ENCODE measurements around the gene SBK3. TPM values are rescaled to one million over a fixed set of nuclear protein-coding genes. Genes with fewer than 3 reads are reported as not detected.
"Not testable (repeated sequence)": the region's sequence is repeated elsewhere in the genome, so short reads cannot be mapped to it uniquely, and the experiment has no call there.

Gene SBK3
- total RNA-seq, 1 experiment from 2014 or later, result 2.4 TPM

DNA sequence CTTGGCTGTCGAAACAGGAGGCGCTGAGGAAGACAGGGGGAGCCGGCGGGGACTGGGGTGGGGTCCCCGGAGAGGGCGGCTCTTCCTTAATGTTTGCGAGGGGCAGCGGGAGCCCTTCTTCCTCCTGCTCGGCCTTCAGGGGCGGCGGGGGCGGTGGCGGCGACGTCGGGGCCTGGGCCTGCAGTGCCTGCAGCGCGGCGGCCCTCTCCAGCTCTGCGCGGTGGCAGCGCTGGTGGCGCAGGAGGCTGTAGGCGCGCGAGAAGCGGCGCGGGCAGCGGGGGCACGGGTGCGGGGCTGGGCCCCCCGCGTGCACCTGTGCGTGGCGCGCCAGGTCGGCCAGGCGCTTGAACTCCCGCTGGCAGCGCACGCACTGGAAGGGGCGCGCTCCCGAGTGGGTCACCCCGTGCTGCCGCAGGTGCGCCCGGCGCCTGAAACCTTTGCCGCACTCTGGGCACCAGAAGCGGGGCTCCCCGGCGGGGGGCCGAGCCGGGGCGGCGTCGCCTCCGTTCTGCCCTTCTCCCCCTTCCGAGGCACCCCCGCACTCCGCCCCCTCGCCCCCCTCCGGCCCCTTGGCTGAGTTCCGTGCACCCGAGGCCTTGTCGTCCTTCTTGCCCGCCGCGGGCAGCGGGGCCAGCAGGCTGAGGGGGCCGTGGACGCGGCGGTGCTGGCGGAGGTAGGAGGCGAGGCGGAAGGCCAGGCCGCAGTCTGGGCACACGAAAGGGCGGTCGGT is 32.9 kb upstream of the SBK3 start:
- H3K36me3 Mint-ChIP-seq (ENCODE audit: insufficient read depth, unreplicated experiment), result peaks cover 50% of the 10 kb centered on the region
- H3K27me3 ChIP-seq (replicated peaks; ENCODE audit: control insufficient read depth, insufficient read depth, low read length), result no peaks in the 10 kb centered on the region
- H3K27ac Mint-ChIP-seq (ENCODE audit: unreplicated experiment), result no peak overlapping the region
- no peak for DNase-seq
- peaks cover 20% of the 10 kb centered on the region for H3K4me1 Mint-ChIP-seq (ENCODE audit: low read depth, unreplicated experiment)
- no TSS peak for BruUV-seq (replicated peaks)
- H3K4me1 ChIP-seq, result peaks cover 19% of the 10 kb centered on the region
- CTCF ChIA-PET, result no interaction called here
- intact Hi-C loops (cut with micrococcal nuclease; ENCODE audit: unreplicated experiment), result no loop called here
- H3K27me3 Mint-ChIP-seq (ENCODE audit: insufficient read depth, unreplicated experiment), result no peaks in the 10 kb centered on the region
- no peak overlapping the region for H3K4me3 ChIP-seq (ENCODE audit: low read depth, low read length)
- no peaks in the 10 kb centered on the region for H3K9me3 Mint-ChIP-seq (ENCODE audit: unreplicated experiment)
- H3K36me3 ChIP-seq (ENCODE audit: control insufficient read depth, insufficient read depth, low read length), result no peaks in the 10 kb centered on the region; the same call in 1 of the 2 replicates
- POLR2A ChIA-PET, result interaction anchor here (1.2 kb wide), 1 partner anchor 21 kb away, joined by 3 read pairs; the partner anchor contains the start of gene FIZ1
- H3K9me3 ChIP-seq, result no peaks in the 10 kb centered on the region
- TF ChIP-seq, protein P1, sequence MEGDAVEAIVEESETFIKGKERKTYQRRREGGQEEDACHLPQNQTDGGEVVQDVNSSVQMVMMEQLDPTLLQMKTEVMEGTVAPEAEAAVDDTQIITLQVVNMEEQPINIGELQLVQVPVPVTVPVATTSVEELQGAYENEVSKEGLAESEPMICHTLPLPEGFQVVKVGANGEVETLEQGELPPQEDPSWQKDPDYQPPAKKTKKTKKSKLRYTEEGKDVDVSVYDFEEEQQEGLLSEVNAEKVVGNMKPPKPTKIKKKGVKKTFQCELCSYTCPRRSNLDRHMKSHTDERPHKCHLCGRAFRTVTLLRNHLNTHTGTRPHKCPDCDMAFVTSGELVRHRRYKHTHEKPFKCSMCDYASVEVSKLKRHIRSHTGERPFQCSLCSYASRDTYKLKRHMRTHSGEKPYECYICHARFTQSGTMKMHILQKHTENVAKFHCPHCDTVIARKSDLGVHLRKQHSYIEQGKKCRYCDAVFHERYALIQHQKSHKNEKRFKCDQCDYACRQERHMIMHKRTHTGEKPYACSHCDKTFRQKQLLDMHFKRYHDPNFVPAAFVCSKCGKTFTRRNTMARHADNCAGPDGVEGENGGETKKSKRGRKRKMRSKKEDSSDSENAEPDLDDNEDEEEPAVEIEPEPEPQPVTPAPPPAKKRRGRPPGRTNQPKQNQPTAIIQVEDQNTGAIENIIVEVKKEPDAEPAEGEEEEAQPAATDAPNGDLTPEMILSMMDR (IDR thresholded peaks at IDR 0.05; ENCODE audit: insufficient read depth in 1 of 2, low read depth in 1 of 2, low read length in 1 of 2, severe bottlenecking in 1 of 2, unreplicated experiment in 1 of 2), result no peak
- no peak overlapping the region for H3K4me3 Mint-ChIP-seq (ENCODE audit: unreplicated experiment)

DNA sequence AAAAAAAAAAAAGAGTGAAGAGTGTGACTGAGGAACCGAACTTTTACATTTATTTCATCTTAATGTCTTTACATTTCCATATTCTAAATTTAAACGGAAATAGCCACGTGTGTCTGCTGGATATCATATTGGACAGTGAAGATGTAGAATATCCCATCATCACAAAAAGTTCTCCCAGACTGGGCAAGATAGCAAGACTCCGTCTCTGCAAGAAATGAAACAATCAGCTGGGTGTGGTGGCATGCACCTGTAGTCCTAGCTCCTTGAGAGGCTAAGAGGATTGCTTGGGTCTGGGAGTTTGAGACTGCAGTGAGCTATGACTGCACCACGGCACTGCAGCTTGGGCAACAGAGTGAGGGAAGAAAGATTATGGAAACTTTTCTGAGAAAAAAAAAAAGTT is 31.4 kb upstream of the SBK3 start:
- intact Hi-C loops (cut with micrococcal nuclease; ENCODE audit: unreplicated experiment), result no loop called here
- Mint-ChIP-seq H3K27ac (ENCODE audit: unreplicated experiment) (no peak overlapping the region), H3K4me3 (ENCODE audit: unreplicated experiment) (no peak overlapping the region), H3K4me1 (ENCODE audit: low read depth, unreplicated experiment) (peaks cover 14% of the 10 kb centered on the region), H3K36me3 (ENCODE audit: insufficient read depth, unreplicated experiment) (peaks cover 46% of the 10 kb centered on the region), H3K9me3 (ENCODE audit: unreplicated experiment) (no peaks in the 10 kb centered on the region), H3K27me3 (ENCODE audit: insufficient read depth, unreplicated experiment) (no peaks in the 10 kb centered on the region)
- TF ChIP-seq, protein P1 (IDR thresholded peaks at IDR 0.05; ENCODE audit: insufficient read depth in 1 of 2, low read depth in 1 of 2, low read length in 1 of 2, severe bottlenecking in 1 of 2, unreplicated experiment in 1 of 2), result no peak
- Histone ChIP-seq H3K4me3 (ENCODE audit: low read depth, low read length) (no peak overlapping the region), H3K4me1 (peaks cover 12% of the 10 kb centered on the region), H3K9me3 (no peaks in the 10 kb centered on the region), H3K36me3 (ENCODE audit: control insufficient read depth, insufficient read depth, low read length) (no peaks in the 10 kb centered on the region; the same call in 1 of the 2 replicates), H3K27me3 (replicated peaks; ENCODE audit: control insufficient read depth, insufficient read depth, low read length) (no peaks in the 10 kb centered on the region)
- CTCF ChIA-PET, result no interaction called here
- POLR2A ChIA-PET, result interaction anchor here (0.5 to 1.2 kb wide), 3 partner anchors 22 to 54 kb away, joined by 3 to 4 read pairs (median 3); partner anchors contain the start of gene FIZ1
- DNase-seq, result no peak
- BruUV-seq (replicated peaks), result no TSS peak

DNA sequence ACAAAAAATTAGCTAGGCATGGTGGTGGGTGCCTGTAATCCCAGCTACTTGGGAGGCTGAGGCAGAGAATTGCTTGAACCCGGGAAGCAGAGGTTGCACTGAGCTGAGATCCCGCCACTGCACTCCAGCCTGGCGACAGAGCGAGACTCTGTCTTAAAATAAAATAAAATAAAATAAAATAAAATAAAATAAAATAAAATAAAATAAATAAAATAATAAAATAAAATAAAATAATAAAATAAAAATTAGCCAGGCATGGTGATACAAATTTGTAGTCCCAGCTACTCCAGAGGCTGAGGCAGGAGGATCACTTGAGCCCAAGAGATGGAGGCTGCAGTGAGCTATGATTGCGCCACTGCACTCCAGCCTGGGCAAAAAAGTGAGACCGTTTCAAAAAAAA is 28.6 kb upstream of the SBK3 start:
- H3K9me3 ChIP-seq; H3K27ac Mint-ChIP-seq (ENCODE audit: unreplicated experiment); H3K4me1 Mint-ChIP-seq (ENCODE audit: low read depth, unreplicated experiment); DNase-seq; POLR2A ChIA-PET; H3K4me3 Mint-ChIP-seq (ENCODE audit: unreplicated experiment); H3K9me3 Mint-ChIP-seq (ENCODE audit: unreplicated experiment); H3K4me1 ChIP-seq; H3K36me3 ChIP-seq (ENCODE audit: control insufficient read depth, insufficient read depth, low read length); H3K4me3 ChIP-seq (ENCODE audit: low read depth, low read length); intact Hi-C loops (cut with micrococcal nuclease; ENCODE audit: unreplicated experiment); H3K27me3 ChIP-seq (replicated peaks; ENCODE audit: control insufficient read depth, insufficient read depth, low read length); CTCF ChIA-PET; H3K27me3 Mint-ChIP-seq (ENCODE audit: insufficient read depth, unreplicated experiment); BruUV-seq (replicated peaks): not testable (repeated sequence)
- H3K36me3 Mint-ChIP-seq (ENCODE audit: insufficient read depth, unreplicated experiment), result peaks cover 22% of the 10 kb centered on the region

DNA sequence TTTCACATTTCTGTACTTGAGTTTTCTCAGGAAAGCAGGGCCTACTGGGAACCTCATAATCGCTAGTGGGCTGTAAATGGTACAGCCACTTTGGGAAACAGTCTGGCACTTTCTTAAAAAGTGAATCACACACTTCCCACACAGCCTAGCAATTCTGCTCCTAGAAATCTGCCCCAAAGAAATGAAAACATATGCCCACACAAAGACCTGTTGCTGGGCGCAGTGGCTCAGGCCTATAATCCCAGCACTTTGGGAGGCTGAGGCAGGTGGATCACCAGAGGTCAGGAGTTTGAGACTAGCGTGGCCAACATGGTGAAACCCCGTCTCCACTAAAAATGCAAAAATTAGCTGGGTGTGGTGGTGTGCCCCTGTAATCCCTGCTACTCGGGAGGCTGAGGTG is 24.1 kb upstream of the SBK3 start:
- H3K27me3 Mint-ChIP-seq (ENCODE audit: insufficient read depth, unreplicated experiment); H3K36me3 ChIP-seq (ENCODE audit: control insufficient read depth, insufficient read depth, low read length); CTCF ChIA-PET; H3K27ac Mint-ChIP-seq (ENCODE audit: unreplicated experiment); BruUV-seq (replicated peaks); H3K4me3 ChIP-seq (ENCODE audit: low read depth, low read length); H3K36me3 Mint-ChIP-seq (ENCODE audit: insufficient read depth, unreplicated experiment); H3K4me1 ChIP-seq; H3K9me3 ChIP-seq; H3K9me3 Mint-ChIP-seq (ENCODE audit: unreplicated experiment); H3K4me3 Mint-ChIP-seq (ENCODE audit: unreplicated experiment); intact Hi-C loops (cut with micrococcal nuclease; ENCODE audit: unreplicated experiment); POLR2A ChIA-PET; H3K27me3 ChIP-seq (replicated peaks; ENCODE audit: control insufficient read depth, insufficient read depth, low read length); DNase-seq; H3K4me1 Mint-ChIP-seq (ENCODE audit: low read depth, unreplicated experiment): not testable (repeated sequence)

All from Caco-2 (cell line).